Esophagus mucosa (tissue), 1 donor: ENCODE data around the gene CTNNA3. TPM values are rescaled to one million over a fixed set of nuclear protein-coding genes. Genes with fewer than 3 reads are reported as not detected.

Source experiments
- ATAC-seq: fragments of 200-7000 bp; cut with Tn5 transposase; one replicate; pipeline ENCODE4 v1.9.1; 2020
- total RNA-seq: library from RNA; stranded (reverse); gene quantifications from one replicate; pipeline ENCODE4 v1.2.4, GENCODE V29; 2023
- donor health status: DM: yes; HTN: yes; CAD: no.

Gene CTNNA3
- total RNA-seq, 1 donor from 2014 or later, result not detected

GRCh38 chr10:67308912-67309311, 387.1 kb downstream of the CTNNA3 start:
- ATAC-seq, result no peak

DNA sequence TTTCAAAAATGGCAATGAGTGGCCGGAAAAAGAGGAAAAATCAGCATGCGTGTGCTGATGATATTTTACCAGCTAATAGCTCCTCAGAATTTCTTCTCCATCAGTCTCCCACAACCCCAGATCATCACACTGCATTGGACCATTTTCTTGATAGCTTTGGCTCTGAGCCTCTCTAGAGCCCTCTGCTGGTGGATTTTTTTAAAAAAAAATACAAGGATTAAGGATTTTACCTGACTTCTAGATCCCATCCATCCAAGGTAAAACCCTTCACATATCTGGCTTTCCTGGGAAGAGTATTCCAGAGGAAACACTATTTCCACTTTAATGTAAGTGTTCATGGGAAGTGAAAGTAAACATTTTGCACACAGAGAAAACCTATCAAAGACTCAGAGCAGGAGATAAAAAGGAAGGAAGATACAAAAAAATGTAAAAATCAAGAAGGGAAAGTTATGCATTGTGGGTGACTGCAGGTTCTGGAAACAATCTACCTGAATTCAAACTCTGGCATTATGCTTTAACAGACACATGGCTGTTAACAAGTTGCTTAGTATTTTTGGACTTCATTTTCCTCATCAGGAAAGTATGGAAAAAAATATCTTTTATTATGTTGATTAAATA, 389.3 kb downstream of the CTNNA3 start:
- no peak for ATAC-seq

GRCh38 chr10:67302701-67303100, 393.3 kb downstream of the CTNNA3 start:
- ATAC-seq, result no peak

GRCh38 chr10:67299761-67300160, 396.2 kb downstream of the CTNNA3 start:
- no peak for ATAC-seq

DNA sequence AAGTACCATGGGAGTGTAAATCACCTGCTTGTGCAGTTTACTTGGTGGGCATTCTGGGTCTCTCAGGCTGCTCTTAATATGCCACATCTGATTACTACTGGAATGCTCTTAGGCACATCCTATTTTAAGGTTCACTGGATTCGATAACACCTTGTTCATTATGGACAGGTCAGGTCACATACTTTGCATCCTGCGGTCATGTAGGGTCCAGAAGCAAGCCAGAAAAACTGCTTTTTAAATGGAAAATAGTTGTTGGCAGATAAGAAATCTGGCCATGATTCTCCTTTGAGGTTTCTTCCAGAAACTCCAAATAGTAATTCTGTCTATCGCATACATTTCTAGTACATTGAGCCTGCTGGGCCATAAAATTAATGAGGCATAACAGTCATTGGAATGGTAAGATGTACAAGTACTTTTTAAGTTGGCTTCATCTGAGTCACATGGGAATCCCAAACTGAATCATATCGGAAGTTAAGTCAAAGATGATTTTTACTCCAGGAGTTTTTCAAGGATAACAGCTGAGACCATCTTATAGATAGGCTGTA, 398.3 kb downstream of the CTNNA3 start:
- ATAC-seq, result no peak

DNA sequence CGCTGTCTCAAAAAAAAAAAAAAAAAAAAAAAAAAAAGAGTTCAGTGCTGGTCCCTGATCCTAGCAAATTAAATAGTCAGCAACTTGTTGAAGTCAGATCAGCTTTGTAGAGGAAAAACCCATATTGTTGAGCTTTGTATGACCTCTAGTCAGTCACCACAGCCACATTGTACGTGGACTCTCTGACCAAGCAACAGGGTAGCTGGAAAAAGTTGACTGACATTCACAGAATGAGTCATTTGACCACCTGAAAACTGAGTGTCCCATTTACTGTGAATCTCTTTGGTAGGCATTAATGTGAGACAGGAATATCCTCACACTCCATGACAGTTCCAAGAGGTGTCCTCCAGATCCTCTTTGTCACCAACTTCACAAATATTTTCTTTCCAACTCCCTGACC, 399.1 kb downstream of the CTNNA3 start:
- no peak for ATAC-seq

GRCh38 chr10:67288688-67289410, 407.1 kb downstream of the CTNNA3 start:
- ATAC-seq, result no peak

DNA sequence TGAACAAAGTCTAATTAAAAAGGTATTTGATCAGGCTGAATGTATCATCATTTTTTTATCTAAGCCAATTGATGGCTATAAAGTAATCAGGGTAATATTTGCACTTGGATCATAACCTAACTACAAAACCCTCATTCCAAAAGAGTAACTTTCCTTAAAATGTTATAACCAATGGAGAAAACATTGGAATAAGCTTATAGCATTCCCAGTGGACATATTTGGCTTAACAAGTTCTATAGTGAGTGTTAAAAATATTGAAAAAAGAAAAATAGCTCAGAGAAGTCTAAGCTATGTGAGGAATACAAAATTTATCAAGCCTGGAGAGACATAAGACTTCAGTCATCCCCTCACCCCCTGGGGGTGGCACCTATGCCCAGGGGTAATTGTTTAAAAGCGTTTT, 411.4 kb downstream of the CTNNA3 start:
- ATAC-seq, result no peak

GRCh38 chr10:67282871-67283270, 413.1 kb downstream of the CTNNA3 start:
- no peak for ATAC-seq

DNA sequence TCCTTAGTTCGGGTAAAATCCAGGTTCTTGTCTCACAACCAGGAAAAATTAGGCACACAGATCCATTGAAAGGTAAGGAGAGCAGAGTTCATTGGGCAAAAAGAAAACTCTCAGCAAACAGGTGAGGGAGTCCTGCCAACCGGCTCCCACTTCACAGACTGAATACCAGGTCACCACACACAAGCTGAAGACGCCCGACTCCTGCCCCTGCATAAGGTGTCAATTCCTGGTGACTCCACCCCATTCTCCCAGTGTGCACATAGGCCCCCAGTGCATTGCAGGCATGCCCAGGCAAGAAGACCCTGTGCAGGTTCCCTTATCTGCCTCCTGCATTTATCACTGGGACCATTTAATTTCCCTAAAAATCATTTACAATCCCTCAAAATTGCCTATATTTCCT, 415.6 kb downstream of the CTNNA3 start:
- no peak for ATAC-seq

DNA sequence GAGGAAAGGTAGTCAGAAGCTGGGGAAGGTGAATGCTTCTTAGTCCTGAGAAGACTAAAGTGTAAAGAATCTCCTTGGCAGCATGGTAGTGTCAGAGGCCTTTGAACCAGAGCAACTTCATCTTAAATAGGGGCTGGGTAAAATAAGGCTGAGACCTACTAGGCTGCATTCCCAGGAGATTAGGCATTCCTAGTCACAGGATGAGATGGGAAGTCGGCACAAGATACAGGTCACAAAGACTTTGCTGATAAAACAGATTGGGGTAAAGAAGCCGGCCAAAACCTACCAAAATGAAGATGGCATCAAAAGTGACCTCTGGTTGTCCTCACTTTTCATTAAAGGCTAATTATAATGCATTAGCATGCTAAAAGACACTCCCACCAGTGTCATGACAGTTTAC, 418.6 kb downstream of the CTNNA3 start:
- no peak for ATAC-seq

- ATAC-seq, result no peak
Measured at GRCh38 chr10:67269828-67270227, 426.2 kb downstream of the CTNNA3 start.

- no peak for ATAC-seq
Measured at GRCh38 chr10:67268146-67268545, 427.8 kb downstream of the CTNNA3 start.

DNA sequence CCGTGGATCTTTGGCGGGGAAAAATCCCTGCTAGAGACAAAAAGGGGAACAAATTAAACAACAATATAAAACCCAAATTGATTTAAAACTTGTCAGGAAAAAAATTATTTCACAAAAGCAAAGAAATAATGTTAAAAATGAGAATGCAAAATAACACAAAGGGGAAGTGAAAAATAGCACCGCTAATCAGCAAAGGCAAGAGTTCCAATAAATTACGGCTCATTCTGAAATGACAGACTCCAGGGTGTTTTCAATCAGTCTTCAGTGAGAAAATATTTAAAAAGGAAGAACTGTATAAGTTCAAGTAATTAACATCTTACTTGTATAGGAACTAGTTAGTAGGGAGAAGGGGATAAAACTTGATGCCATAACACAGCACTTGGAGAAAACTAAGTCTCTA, 433.3 kb downstream of the CTNNA3 start:
- ATAC-seq, result no peak

DNA sequence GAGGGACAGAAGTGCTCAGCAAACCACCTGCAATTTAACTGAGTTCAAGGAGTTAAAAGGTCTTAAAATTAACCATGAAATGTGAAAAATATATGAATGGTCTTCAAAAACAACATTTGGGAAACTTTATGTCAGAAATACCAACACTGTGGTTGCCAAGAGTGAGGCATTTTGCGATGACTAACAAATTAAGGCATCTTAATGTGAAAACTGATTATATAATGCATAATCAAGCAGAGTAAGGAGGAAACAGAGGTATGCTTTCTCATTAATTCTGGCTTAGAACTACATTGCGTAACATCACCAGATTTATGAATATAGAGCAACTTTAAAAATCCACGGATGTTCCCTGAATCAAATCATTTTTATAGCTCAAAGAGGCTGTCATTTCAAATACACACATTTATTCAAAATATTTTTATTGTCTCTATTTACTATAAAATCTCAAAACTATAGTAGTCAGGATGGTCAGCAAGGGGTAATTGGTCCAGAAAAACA, 434.6 kb downstream of the CTNNA3 start:
- no peak for ATAC-seq

- ATAC-seq, result no peak
Measured at GRCh38 chr10:67259319-67259929, 436.6 kb downstream of the CTNNA3 start.

DNA sequence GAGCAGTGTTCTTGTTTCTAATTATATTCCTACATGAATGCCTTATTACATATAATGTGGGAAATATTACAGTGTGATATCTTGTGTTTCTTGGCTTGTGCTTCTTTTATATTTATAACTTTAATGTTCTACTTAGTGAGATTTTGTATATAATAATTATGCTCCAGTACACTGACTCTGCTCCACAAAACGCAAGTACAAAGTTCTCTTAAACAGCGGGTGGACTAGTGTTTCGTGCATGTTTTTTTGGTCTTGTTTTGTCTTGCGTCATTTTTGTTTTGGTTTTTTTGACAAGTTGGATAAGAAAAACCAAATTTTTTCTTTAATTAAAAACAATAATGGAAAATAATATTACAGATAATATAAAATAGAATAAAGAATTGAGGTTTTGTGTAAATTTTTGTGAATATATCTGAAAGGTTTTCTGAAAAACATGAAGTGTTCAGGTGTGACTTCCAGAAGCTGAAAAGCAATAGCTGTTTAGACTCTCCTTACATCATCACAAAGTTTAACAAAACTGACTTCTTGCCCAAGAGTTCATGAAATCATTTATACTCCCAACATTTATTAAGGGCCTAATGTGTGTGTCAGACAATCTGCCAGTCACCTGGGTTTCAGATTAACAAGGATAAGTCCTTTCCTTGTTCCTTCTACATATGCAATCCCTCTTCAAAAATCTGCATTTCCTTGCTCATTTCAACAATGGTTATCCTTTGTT, 438.4 kb downstream of the CTNNA3 start:
- no peak for ATAC-seq

DNA sequence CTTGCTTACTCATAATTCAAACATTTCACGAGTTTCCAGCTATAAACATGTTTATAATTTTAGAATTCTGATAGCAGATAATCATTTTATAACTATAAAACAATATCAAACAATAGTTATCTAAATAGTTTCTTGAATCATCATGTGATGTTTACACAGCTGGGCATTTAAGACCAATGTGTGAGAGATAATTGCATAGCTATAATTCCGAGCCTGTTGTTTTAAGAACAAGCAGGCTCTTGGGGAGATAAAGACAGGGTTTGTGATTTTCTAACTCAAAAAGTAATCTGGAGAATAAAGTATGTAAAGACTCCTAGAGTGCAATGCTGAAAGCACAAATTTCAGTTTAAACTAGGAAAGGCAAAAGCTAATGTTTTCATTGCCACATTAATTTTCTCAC, 439.0 kb downstream of the CTNNA3 start:
- no peak for ATAC-seq

DNA sequence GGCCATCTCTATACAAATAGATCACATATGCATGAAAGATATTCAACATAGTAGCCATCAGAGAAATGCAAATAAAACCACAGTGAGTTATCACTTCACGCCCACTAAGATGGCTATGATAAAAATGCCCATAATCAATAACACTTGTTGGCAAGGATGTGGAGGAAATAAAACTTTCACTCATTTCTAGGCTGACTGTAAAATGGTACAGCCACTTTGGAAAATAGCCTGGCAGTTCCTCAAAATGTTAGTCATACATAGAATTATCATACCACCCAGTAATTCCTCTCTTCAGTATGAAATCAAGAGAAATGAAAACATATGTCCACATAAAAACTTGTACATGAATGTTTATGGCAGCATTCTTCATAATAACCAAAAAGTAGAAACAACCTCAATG, 445.3 kb downstream of the CTNNA3 start:
- ATAC-seq, result no peak

GRCh38 chr10:67246066-67246555, 449.9 kb downstream of the CTNNA3 start:
- no peak for ATAC-seq

DNA sequence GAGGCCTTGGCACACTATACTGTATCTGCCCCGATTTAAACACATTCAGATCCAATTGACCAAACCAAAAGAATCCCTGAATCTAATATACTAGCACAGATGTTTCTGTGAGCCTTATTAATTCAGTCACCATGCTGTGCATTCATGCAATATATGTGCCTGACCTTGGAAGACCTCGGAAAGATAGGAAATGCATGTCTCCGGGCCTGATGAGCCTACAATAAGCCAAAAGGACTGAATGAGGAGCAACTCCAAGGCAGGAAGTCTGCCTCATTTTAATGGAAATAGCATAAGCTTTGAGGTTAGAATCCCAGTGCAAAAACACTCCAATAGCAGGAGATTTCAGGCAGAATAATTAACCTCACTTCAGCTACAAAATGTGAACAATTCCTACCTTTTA, 453.5 kb downstream of the CTNNA3 start:
- ATAC-seq, result no peak

GRCh38 chr10:67241451-67241850, 454.5 kb downstream of the CTNNA3 start:
- no peak for ATAC-seq
